GM12872 (cell line): Measurements from ENCODE around the gene MYO9A.

Experiments used
- TF ChIP-seq, protein P1 (sequence below): IDR thresholded peaks from 3 replicates; pipeline ENCODE4 v1.5.1; 2011; ENCODE audit warnings: low read depth, mild to moderate bottlenecking, low read length, moderate library complexity; ENCODE audit not compliant: insufficient read depth

The MYO9A gene

DNA sequence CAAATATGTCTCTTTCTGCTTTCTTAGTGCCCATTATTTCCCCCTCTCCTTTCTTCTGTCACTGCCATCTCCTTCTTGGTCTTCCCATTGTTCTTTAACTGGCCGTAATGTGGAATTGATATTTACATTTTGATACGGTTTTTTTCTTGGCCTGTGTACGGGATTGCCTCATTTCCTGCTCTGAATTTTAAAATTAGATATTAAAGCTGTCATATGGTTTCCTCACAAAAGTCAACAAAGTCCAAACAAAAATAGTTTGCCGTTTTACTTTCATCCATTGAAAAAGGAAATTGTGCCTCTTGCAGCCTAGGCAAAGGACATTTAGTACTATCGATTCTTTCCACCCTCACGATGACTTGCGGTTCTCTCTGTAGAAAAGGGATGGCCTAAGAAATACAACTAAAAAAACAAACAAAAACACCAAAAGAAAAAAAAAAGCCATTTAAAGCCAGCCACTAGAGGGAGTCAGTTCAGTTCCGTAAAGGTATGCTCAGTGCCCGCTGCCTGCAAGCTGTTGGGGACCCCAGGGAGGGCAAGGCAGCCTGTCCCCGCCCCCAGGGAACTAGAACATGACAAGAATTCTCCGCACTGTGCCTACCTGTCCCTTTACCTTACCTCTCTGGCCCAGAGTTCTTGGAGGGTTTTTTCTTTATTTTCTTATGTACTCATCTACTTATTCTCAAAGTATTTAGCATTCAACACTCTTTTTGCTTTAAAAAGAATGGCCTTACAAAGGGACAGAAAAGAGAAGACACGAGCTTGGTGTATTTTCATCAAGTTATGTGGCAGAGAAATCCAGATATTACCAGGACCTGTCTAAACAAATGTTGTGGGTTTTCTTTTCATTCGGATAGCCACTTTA lies 337.6 kb downstream of the MYO9A start:
- TF ChIP-seq, protein P1, sequence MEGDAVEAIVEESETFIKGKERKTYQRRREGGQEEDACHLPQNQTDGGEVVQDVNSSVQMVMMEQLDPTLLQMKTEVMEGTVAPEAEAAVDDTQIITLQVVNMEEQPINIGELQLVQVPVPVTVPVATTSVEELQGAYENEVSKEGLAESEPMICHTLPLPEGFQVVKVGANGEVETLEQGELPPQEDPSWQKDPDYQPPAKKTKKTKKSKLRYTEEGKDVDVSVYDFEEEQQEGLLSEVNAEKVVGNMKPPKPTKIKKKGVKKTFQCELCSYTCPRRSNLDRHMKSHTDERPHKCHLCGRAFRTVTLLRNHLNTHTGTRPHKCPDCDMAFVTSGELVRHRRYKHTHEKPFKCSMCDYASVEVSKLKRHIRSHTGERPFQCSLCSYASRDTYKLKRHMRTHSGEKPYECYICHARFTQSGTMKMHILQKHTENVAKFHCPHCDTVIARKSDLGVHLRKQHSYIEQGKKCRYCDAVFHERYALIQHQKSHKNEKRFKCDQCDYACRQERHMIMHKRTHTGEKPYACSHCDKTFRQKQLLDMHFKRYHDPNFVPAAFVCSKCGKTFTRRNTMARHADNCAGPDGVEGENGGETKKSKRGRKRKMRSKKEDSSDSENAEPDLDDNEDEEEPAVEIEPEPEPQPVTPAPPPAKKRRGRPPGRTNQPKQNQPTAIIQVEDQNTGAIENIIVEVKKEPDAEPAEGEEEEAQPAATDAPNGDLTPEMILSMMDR: peak; percentile 80

DNA sequence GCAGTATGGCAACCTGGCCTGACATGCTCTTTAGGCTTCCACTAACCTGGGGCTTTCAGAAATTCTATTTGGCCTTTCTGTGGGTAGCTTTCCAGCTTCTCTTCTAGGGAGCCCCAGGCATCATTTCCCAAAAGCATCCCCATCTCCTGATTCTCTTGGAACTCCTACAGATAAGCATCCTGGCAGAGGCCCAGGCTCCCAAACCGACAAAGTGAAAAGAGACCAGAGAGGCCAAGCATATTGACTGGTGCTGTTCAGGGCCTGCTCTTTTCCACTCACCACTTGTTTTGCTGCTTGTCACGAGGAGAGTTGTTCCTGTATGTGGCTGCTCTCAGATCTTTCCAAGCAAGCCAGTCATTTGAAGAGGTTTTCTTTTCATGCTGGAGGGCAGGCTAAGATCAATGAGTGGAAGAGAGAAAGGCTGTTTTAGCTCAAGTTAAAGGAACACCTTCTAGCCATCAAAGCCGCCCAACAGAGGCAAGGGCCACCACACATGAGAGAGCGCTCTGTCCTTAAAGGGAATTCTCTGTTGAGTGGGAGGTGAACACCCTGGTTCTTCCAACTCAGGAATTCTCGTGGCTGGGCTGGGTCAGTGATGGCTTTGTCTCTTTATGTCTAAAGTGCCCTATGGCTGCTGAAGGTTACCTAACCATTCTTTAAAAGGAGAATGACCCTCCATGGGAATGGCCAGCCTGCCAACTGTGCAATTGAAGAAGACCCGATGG lies 338.7 kb downstream of the MYO9A start:
- TF ChIP-seq, protein P1: no peak

GRCh38 chr15:71777216-71777943 lies 340.6 kb downstream of the MYO9A start:
- TF ChIP-seq, protein P1: no peak

- TF ChIP-seq, protein P1: no peak
Measured at GRCh38 chr15:71776304-71776703, 341.6 kb downstream of the MYO9A start.

GRCh38 chr15:71775856-71776255 lies 342.1 kb downstream of the MYO9A start:
- TF ChIP-seq, protein P1: no peak

GRCh38 chr15:71773206-71773859 lies 344.6 kb downstream of the MYO9A start:
- TF ChIP-seq, protein P1: no peak
